DOHH2 (cell line): ENCODE measurements around the gene RBMX.
"Not testable (repeated sequence)": the region's sequence is repeated elsewhere in the genome, so short reads cannot be mapped to it uniquely, and the experiment has no call there.

ENCODE experiments used
- H3F3A ChIP-seq: fragments of 200-600 bp; sonication (generic), shearing (Covaris generic); 2 replicates; pipeline ENCODE4 v1.6.0; 2016; ENCODE audit warnings: antibody characterized with exemption, mild to moderate bottlenecking; ENCODE audit not compliant: control insufficient read depth, insufficient read depth
- H3K27ac ChIP-seq: fragments of 200-600 bp; sonication (generic); 2 replicates; pipeline ENCODE4 v1.5.1; 2014; ENCODE audit warnings: low read depth, mild to moderate bottlenecking, low read length, moderate library complexity
- H3K27me3 ChIP-seq: fragments of 200-600 bp; sonication (generic); 2 replicates; pipeline ENCODE4 v1.6.1; 2014; ENCODE audit warnings: mild to moderate bottlenecking, low read length, mixed read lengths; ENCODE audit not compliant: control insufficient read depth
- H3K36me3 ChIP-seq: fragments of 200-600 bp; sonication (generic); 2 replicates; pipeline ENCODE4 v1.6.1; 2014; ENCODE audit warnings: mild to moderate bottlenecking, low read length, moderate library complexity, mixed read lengths; ENCODE audit not compliant: control insufficient read depth
- H3K4me1 ChIP-seq: fragments of 200-600 bp; sonication (generic); 2 replicates; pipeline ENCODE4 v1.6.1; 2014; ENCODE audit warnings: mild to moderate bottlenecking, low read length, mixed read lengths; ENCODE audit not compliant: control insufficient read depth
- H3K4me2 ChIP-seq: fragments of 200-600 bp; sonication (generic); 2 replicates; pipeline ENCODE4 v1.6.0; 2014; ENCODE audit warnings: mild to moderate bottlenecking, low read length, moderate library complexity
- H3K4me3 ChIP-seq: fragments of 200-600 bp; sonication (generic); 2 replicates; pipeline ENCODE4 v1.5.1; 2014; ENCODE audit warnings: mild to moderate bottlenecking, low read length, mixed read lengths
- H3K79me2 ChIP-seq: fragments of 200-600 bp; sonication (generic); 2 replicates; pipeline ENCODE4 v1.6.1; 2014; ENCODE audit warnings: mild to moderate bottlenecking, low read length, mixed read lengths; ENCODE audit not compliant: control insufficient read depth
- H3K9me2 ChIP-seq: fragments of 200-600 bp; sonication (generic); replicated peaks from 2 replicates; pipeline ENCODE4 v1.6.1; 2014; ENCODE audit warnings: mild to moderate bottlenecking, low read length, mixed read lengths; ENCODE audit not compliant: control insufficient read depth
- H3K9me3 ChIP-seq: fragments of 200-600 bp; sonication (generic); 2 replicates; pipeline ENCODE4 v1.6.1; 2014; ENCODE audit warnings: antibody characterized with exemption, low read length, mixed read lengths; ENCODE audit not compliant: control insufficient read depth, insufficient read depth
- H4K20me1 ChIP-seq: fragments of 200-600 bp; sonication (generic); 2 replicates; pipeline ENCODE4 v1.6.0; 2014; ENCODE audit warnings: low read depth, mild to moderate bottlenecking, antibody characterized with exemption, low read length, moderate library complexity; ENCODE audit not compliant: control insufficient read depth, insufficient read depth
- EZH2phosphoT487 ChIP-seq: fragments of 200-600 bp; sonication (generic); IDR thresholded peaks from 2 replicates; pipeline ENCODE4 v1.6.1; 2017; ENCODE audit warnings: borderline replicate concordance, mild to moderate bottlenecking, antibody characterized with exemption, low read length, moderate library complexity, mixed read lengths
- TF ChIP-seq, protein P1 (sequence below): fragments of 200-600 bp; sonication (generic); IDR thresholded peaks from one replicate; pipeline ENCODE4 v1.5.1; 2014; ENCODE audit warnings: antibody characterized with exemption, mild to moderate bottlenecking, low read depth, low read length; ENCODE audit not compliant: poor library complexity, severe bottlenecking

The RBMX gene

GRCh38 chrX:136899221-136899620 is 18.7 kb upstream of the RBMX start:
- TF ChIP-seq EZH2phosphoT487: no peak
- TF ChIP-seq, protein P1, sequence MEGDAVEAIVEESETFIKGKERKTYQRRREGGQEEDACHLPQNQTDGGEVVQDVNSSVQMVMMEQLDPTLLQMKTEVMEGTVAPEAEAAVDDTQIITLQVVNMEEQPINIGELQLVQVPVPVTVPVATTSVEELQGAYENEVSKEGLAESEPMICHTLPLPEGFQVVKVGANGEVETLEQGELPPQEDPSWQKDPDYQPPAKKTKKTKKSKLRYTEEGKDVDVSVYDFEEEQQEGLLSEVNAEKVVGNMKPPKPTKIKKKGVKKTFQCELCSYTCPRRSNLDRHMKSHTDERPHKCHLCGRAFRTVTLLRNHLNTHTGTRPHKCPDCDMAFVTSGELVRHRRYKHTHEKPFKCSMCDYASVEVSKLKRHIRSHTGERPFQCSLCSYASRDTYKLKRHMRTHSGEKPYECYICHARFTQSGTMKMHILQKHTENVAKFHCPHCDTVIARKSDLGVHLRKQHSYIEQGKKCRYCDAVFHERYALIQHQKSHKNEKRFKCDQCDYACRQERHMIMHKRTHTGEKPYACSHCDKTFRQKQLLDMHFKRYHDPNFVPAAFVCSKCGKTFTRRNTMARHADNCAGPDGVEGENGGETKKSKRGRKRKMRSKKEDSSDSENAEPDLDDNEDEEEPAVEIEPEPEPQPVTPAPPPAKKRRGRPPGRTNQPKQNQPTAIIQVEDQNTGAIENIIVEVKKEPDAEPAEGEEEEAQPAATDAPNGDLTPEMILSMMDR: no peak
- H3K4me3 ChIP-seq: no peak overlapping the region
- H3K4me1 ChIP-seq: no peaks in the 10 kb centered on the region
- no peaks in the 10 kb centered on the region for H3K36me3 ChIP-seq
- H4K20me1 ChIP-seq: no peaks in the 10 kb centered on the region
- H3K27me3 ChIP-seq: no peaks in the 10 kb centered on the region
- H3K79me2 ChIP-seq: no peaks in the 10 kb centered on the region
- no peak overlapping the region for H3K4me2 ChIP-seq
- no peaks in the 10 kb centered on the region for H3K9me2 ChIP-seq
- H3K9me3 ChIP-seq: no peaks in the 10 kb centered on the region
- no peaks in the 10 kb centered on the region for H3F3A ChIP-seq
- no peak overlapping the region for H3K27ac ChIP-seq

DNA sequence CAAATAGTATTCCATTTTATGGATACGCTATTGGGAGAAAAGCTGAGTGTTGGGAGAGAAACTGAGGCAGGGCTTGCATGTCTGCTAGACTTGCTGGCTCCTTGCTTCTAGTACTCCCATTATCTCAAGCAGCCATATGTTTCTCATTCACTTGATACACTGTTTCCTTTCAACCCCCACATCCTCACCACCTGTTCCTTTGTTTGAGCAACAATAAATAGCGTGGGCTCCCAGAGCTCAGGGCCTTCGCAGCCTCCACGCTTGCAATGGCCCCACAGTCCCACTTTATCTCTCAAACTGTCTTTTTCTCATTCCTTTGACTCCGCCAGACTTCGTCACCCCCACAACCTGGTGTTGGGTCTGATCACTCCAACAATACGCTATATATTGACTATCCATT is 18.2 kb upstream of the RBMX start:
- not testable (repeated sequence) for H3K79me2 ChIP-seq, H3K9me3 ChIP-seq, H3K27ac ChIP-seq, H3K4me2 ChIP-seq, H3K9me2 ChIP-seq, H3K27me3 ChIP-seq, H4K20me1 ChIP-seq, H3K4me1 ChIP-seq, H3K36me3 ChIP-seq, H3F3A ChIP-seq, H3K4me3 ChIP-seq

GRCh38 chrX:136896121-136896914 is 15.8 kb upstream of the RBMX start:
- H3K27ac ChIP-seq: no peak overlapping the region
- H3K4me1 ChIP-seq: no peaks in the 10 kb centered on the region
- H3K9me3 ChIP-seq: no peaks in the 10 kb centered on the region
- H3K36me3 ChIP-seq: no peaks in the 10 kb centered on the region
- no peaks in the 10 kb centered on the region for H3K9me2 ChIP-seq
- H3K27me3 ChIP-seq: no peaks in the 10 kb centered on the region
- H3K79me2 ChIP-seq: no peaks in the 10 kb centered on the region
- no peaks in the 10 kb centered on the region for H4K20me1 ChIP-seq
- no peaks in the 10 kb centered on the region for H3F3A ChIP-seq
- H3K4me3 ChIP-seq: no peak overlapping the region
- H3K4me2 ChIP-seq: no peak overlapping the region
- no peak for TF ChIP-seq EZH2phosphoT487
- TF ChIP-seq, protein P1: no peak

GRCh38 chrX:136892412-136892811 is 11.9 kb upstream of the RBMX start:
- no peaks in the 10 kb centered on the region for H3K9me2 ChIP-seq
- no peak overlapping the region for H3K4me3 ChIP-seq
- H3K4me1 ChIP-seq: peaks cover 4% of the 10 kb centered on the region
- H3K27me3 ChIP-seq: no peaks in the 10 kb centered on the region
- H4K20me1 ChIP-seq: no peaks in the 10 kb centered on the region
- no peak overlapping the region for H3K27ac ChIP-seq
- no peaks in the 10 kb centered on the region for H3K9me3 ChIP-seq
- no peak overlapping the region for H3K4me2 ChIP-seq
- H3K36me3 ChIP-seq: no peaks in the 10 kb centered on the region
- no peaks in the 10 kb centered on the region for H3F3A ChIP-seq
- H3K79me2 ChIP-seq: no peaks in the 10 kb centered on the region
- TF ChIP-seq, protein P1: no peak
- TF ChIP-seq EZH2phosphoT487: no peak

DNA sequence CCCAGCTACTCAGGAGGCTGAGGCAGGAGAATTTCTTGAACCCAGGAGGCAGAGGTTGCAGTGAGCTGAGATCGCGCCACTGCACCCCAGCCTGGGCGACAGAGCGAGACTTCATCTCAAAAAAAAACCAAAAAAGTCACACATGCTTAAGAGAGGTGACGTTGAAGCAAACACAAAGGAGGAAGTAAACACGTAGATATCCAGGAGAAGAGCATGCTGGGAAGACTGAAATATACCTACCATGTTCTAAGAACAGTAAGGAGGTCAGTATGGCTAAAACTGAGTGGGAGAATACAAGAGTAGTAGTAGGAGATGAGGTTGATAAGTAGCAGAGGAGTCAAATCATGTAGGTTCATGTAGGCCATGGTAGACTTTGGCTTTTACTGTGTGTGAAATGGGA is 10.1 kb upstream of the RBMX start:
- not testable (repeated sequence) for H3K36me3 ChIP-seq, H3K4me1 ChIP-seq, H3K79me2 ChIP-seq, H3K27ac ChIP-seq, H3K9me2 ChIP-seq, H4K20me1 ChIP-seq, H3K27me3 ChIP-seq, H3K4me3 ChIP-seq, H3K4me2 ChIP-seq, H3F3A ChIP-seq, H3K9me3 ChIP-seq
